OCI-LY1 (cell line): ENCODE data around the gene HES1.

Experiments
- EZH2 ChIP-seq: fragments of 200-600 bp; sonication (generic), shearing (Covaris generic); IDR thresholded peaks from 2 replicates; pipeline ENCODE4 v1.8.0; 2017; ENCODE audit warnings: borderline replicate concordance, mixed run types, mild to moderate bottlenecking, antibody characterized with exemption, low read length, moderate library complexity, mixed read lengths
- TF ChIP-seq, protein P1 (sequence below): fragments of 200-600 bp; sonication (generic), shearing (Covaris generic); IDR thresholded peaks from 2 replicates; pipeline ENCODE4 v1.5.1; 2017; ENCODE audit warnings: mild to moderate bottlenecking, antibody characterized with exemption, low read length, moderate library complexity, mixed read lengths

DNA sequence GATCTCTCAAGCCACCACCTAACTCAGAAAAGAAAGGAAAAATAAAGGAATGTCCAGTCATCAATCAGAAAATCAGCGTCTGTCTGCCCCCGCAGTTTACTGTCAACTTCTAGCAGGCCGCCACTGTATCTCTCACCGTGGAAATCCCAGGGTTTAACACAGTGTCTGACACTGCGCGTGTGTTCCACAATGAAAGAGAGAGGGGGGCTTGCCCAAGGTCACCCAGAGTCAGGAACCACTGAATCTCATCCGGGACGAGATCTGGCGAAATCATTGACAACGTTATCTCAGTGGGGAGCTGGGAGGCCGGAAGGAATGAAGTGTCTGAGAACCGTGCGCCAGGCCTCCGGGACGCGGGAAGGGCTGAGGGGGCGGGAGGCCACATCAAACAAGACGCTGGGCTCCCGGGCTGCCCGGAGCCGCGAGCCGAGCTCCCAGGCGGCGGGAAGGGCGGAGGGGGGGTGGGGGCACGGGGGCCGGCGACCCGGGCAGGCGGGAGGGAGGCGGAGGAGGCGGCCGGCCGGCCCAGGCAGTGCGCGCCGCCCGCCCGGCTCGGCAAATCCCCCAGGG, 2.2 kb upstream of the HES1 start:
- TF ChIP-seq, protein P1, sequence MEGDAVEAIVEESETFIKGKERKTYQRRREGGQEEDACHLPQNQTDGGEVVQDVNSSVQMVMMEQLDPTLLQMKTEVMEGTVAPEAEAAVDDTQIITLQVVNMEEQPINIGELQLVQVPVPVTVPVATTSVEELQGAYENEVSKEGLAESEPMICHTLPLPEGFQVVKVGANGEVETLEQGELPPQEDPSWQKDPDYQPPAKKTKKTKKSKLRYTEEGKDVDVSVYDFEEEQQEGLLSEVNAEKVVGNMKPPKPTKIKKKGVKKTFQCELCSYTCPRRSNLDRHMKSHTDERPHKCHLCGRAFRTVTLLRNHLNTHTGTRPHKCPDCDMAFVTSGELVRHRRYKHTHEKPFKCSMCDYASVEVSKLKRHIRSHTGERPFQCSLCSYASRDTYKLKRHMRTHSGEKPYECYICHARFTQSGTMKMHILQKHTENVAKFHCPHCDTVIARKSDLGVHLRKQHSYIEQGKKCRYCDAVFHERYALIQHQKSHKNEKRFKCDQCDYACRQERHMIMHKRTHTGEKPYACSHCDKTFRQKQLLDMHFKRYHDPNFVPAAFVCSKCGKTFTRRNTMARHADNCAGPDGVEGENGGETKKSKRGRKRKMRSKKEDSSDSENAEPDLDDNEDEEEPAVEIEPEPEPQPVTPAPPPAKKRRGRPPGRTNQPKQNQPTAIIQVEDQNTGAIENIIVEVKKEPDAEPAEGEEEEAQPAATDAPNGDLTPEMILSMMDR: no peak
- no peak for TF ChIP-seq EZH2
